Measurements from ENCODE around the gene PHTF2. TPM values are rescaled to one million over a fixed set of nuclear protein-coding genes. Genes with fewer than 3 reads are reported as not detected.
"Not testable (repeated sequence)": the region's sequence is repeated elsewhere in the genome, so short reads cannot be mapped to it uniquely, and the experiment has no call there.

The PHTF2 gene
- polyA plus RNA-seq, 1 donor = 11.5 TPM

DNA sequence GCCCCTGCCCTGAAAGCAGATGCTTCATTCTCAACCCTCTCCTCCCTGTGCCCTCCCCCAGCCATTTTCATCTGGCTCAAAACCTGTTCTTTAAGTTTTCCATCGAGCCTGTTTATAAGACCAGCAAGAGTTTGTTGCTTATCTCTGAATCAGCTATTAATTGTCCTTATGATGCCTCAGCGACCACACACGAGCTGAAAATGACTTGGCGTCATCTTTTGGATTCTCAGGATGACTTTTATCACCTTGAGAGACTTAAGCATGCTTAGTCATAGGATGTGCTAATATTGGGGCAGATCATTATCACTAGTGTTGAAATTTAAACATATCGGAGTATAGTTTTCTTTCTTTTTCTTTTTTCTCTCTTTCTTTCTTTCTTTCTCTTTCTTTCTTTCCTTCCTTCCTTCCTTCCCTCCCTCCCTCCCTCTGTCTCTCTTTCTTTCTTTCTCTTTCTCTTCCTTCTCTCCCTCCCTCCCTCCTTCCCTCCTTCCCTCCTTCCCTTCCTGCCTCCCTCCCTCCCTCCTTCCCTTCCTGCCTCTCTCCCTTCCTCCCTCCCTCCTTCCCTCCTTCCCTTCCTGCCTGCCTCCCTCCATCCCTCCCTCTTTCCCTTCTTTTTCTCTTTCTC, 184.5 kb downstream of the PHTF2 start:
- WGBS (ENCODE audit: insufficient coverage, low lambda C conversion rate) = 60% methylated on average over 2 of the region's 5 CpGs
- Histone ChIP-seq H3K27me3 (ENCODE audit: control insufficient read depth, insufficient read depth, low read length) (no peaks in the 10 kb centered on the region), H3K4me1 (ENCODE audit: control insufficient read depth, insufficient read depth, low read length) (no peaks in the 10 kb centered on the region), H3K36me3 (ENCODE audit: control insufficient read depth, insufficient read depth, low read length) (no peaks in the 10 kb centered on the region), H3K27ac (ENCODE audit: low read length) (no peak overlapping the region), H3K9me3 (ENCODE audit: control insufficient read depth, low read depth, low read length) (peaks cover 4% of the 10 kb centered on the region), H3K4me3 (ENCODE audit: low read length) (no peak overlapping the region)
- no peak for DNase-seq

DNA sequence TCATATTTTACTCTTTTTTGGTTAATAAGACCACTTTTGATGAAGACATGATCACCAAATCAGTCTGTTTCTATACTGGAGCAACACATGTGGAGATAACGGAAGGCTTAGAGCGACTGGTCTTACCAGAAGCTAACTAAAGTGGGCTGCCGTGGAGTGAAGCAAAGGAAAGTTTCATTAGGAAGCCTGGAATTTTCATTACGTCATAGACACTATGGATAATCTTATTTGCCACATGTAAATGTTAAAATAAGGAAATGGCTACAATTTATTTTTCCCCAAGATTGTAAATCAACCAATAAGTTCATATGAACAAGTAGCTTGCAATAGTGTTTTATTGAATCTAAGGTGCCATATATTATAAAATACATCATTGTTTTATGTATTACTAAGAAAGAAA, 185.4 kb downstream of the PHTF2 start:
- H3K4me1 ChIP-seq (ENCODE audit: control insufficient read depth, insufficient read depth, low read length) = no peaks in the 10 kb centered on the region
- H3K36me3 ChIP-seq (ENCODE audit: control insufficient read depth, insufficient read depth, low read length) = no peaks in the 10 kb centered on the region
- no peaks in the 10 kb centered on the region for H3K27me3 ChIP-seq (ENCODE audit: control insufficient read depth, insufficient read depth, low read length)
- no peak overlapping the region for H3K4me3 ChIP-seq (ENCODE audit: low read length)
- H3K27ac ChIP-seq (ENCODE audit: low read length) = no peak overlapping the region
- 100% methylated on average over 1 of the region's 4 CpGs for WGBS (ENCODE audit: insufficient coverage, low lambda C conversion rate)
- H3K9me3 ChIP-seq (ENCODE audit: control insufficient read depth, low read depth, low read length) = peaks cover 4% of the 10 kb centered on the region
- no peak for DNase-seq

DNA sequence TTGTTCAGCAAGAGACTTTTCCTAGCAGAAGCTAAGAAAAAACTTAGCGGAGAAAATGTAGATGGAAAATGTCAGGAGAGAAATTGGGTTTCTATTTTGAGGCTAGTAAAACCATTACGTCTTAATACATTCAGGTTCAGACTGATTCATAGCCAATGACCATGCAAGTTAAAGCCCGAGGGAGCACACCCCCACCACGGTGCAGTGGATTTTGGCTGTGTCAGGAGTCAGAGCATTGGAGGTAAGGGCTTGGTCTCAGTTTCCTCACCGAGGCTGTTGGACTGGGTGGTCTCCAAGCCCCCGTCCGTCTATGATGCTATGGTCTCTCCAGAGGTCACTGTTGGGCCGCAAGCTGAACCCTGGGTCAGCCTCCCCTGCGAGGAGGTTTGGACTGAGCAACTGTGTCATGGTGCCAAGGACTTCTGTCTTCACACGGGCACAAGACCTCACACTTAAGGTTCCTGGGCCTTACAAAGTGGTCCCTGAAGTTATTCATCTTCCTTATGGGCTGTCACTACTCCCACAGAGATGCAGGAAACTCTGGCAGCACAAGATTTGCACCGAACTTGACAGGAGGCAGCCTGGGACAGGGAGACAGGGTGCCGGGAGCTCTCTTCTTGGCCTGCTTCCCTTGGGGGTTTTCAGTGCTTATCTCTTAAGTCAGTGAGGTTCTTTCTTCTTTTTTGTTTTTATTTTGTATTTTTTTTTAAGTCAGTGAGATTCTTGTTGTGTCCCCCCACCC, 186.8 kb downstream of the PHTF2 start:
- Histone ChIP-seq H3K4me3 (ENCODE audit: low read length) (no peak overlapping the region), H3K27me3 (ENCODE audit: control insufficient read depth, insufficient read depth, low read length) (no peaks in the 10 kb centered on the region), H3K27ac (ENCODE audit: low read length) (no peak overlapping the region), H3K4me1 (ENCODE audit: control insufficient read depth, insufficient read depth, low read length) (no peaks in the 10 kb centered on the region), H3K9me3 (ENCODE audit: control insufficient read depth, low read depth, low read length) (peaks cover 4% of the 10 kb centered on the region), H3K36me3 (ENCODE audit: control insufficient read depth, insufficient read depth, low read length) (no peaks in the 10 kb centered on the region)
- DNase-seq = no peak
- 100% methylated on average over 1 of the region's 12 CpGs for WGBS (ENCODE audit: insufficient coverage, low lambda C conversion rate)

DNA sequence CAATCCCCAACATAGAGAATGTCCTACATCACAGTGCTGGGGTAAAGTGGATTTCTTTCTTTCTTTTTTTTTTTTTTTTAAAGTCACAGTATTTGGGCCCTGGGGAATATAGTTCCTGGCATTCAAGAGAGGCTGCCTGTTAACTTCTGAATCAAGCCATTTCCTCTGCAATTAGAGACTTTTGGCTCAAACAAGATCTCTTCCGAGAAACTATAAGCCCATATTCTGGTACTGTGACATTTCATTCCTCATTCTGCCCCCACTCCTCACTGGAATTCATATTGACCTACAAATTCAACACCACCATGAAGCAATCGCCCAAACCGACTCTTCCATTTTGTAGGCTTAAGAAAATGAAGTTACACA, 187.4 kb downstream of the PHTF2 start:
- WGBS (ENCODE audit: insufficient coverage, low lambda C conversion rate) = no CpG with 5 or more reads among the region's 3 CpGs
- no peak for DNase-seq
- peaks cover 4% of the 10 kb centered on the region for H3K9me3 ChIP-seq (ENCODE audit: control insufficient read depth, low read depth, low read length)
- no peaks in the 10 kb centered on the region for H3K4me1 ChIP-seq (ENCODE audit: control insufficient read depth, insufficient read depth, low read length)
- H3K36me3 ChIP-seq (ENCODE audit: control insufficient read depth, insufficient read depth, low read length) = no peaks in the 10 kb centered on the region
- no peak overlapping the region for H3K4me3 ChIP-seq (ENCODE audit: low read length)
- H3K27me3 ChIP-seq (ENCODE audit: control insufficient read depth, insufficient read depth, low read length) = no peaks in the 10 kb centered on the region
- H3K27ac ChIP-seq (ENCODE audit: low read length) = no peak overlapping the region

DNA sequence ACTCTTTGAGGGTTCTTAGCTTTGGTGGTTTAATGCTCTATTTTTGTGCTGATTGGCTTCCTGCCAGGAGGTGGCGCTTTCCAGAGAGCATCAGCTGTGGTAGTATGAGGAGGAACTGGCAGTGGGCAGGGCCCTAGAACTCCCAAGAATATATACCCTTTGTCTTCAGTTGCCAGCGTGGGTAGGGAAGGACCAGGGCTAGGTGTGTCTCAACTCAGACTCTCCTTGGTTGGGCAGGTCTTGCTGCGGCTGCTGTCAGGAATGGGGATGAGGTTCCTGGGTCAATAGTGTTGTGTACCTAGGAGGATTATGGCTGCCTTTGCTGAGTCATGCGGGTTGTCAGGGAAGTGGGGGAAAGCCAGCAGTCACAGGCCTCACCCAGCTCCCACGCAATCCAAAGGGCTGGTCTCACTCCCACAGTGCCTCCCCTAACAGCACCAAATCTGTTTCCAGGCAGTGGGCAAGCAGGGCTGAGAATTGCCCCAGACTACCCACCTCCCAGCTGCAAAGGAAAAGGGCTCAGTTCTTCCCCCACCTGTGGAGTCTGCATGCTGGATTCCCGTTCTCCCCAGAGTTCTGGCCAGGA, 191.5 kb downstream of the PHTF2 start:
- H3K4me1 ChIP-seq (ENCODE audit: control insufficient read depth, insufficient read depth, low read length) = no peaks in the 10 kb centered on the region
- no peaks in the 10 kb centered on the region for H3K27me3 ChIP-seq (ENCODE audit: control insufficient read depth, insufficient read depth, low read length)
- DNase-seq = peak; percentile 47 to 76
- H3K4me3 ChIP-seq (ENCODE audit: low read length) = no peak overlapping the region
- no peaks in the 10 kb centered on the region for H3K36me3 ChIP-seq (ENCODE audit: control insufficient read depth, insufficient read depth, low read length)
- H3K9me3 ChIP-seq (ENCODE audit: control insufficient read depth, low read depth, low read length) = no peaks in the 10 kb centered on the region
- no peak overlapping the region for H3K27ac ChIP-seq (ENCODE audit: low read length)
- no CpG with 5 or more reads among the region's 6 CpGs for whole genome bisulfite sequencing (ENCODE audit: insufficient coverage, low lambda C conversion rate)

DNA sequence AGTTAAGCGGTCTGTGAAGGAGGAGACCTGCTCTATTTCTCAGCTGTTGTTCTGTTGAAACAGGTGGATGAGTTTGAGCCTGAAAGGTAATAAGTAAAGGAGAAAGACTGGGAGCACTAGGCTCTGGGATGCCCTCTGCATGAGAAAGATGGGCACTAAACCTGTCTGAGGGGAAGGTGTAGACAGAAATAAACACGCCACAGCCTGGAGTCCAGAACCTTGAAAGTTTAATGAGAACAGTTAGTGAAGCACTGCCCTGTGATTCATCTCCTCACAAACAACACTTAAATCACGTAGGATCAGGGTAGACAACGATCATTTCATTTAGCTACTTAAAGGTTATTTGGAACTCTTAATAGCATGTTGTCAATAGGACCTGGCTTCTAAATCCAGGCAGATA, 193.1 kb downstream of the PHTF2 start:
- WGBS (ENCODE audit: insufficient coverage, low lambda C conversion rate) = 73% methylated on average over 3 of the region's 4 CpGs
- H3K9me3 ChIP-seq (ENCODE audit: control insufficient read depth, low read depth, low read length) = no peaks in the 10 kb centered on the region
- no peaks in the 10 kb centered on the region for H3K4me1 ChIP-seq (ENCODE audit: control insufficient read depth, insufficient read depth, low read length)
- H3K27me3 ChIP-seq (ENCODE audit: control insufficient read depth, insufficient read depth, low read length) = no peaks in the 10 kb centered on the region
- no peak overlapping the region for H3K4me3 ChIP-seq (ENCODE audit: low read length)
- H3K36me3 ChIP-seq (ENCODE audit: control insufficient read depth, insufficient read depth, low read length) = no peaks in the 10 kb centered on the region
- DNase-seq = no peak
- H3K27ac ChIP-seq (ENCODE audit: low read length) = no peak overlapping the region

DNA sequence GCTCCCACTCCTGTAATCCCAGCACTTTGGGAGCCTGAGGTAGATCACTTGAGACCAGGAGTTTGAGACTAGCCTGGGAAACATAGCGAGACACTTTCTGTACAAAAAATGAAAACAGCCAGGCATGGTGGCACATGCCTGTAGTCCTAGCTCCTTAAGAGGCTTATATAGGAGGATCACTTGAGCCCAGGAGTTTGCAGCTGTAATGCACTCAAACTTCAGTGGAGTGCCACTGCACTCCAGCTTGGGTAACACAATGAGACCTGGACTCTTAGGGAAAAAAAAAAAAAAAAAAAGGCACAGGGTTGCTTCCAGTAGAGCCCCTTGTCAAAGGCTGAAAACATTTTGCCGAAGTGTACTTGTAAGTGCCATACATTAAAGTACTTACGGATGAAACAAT, 195.3 kb downstream of the PHTF2 start:
- Histone ChIP-seq H3K27ac (ENCODE audit: low read length) (no peak overlapping the region), H3K4me3 (ENCODE audit: low read length) (no peak overlapping the region), H3K9me3 (ENCODE audit: control insufficient read depth, low read depth, low read length) (no peaks in the 10 kb centered on the region), H3K4me1 (ENCODE audit: control insufficient read depth, insufficient read depth, low read length) (no peaks in the 10 kb centered on the region), H3K36me3 (ENCODE audit: control insufficient read depth, insufficient read depth, low read length) (no peaks in the 10 kb centered on the region), H3K27me3 (ENCODE audit: control insufficient read depth, insufficient read depth, low read length) (no peaks in the 10 kb centered on the region)
- WGBS (ENCODE audit: insufficient coverage, low lambda C conversion rate) = 93% methylated on average over 2 of the region's 3 CpGs
- no peak for DNase-seq

DNA sequence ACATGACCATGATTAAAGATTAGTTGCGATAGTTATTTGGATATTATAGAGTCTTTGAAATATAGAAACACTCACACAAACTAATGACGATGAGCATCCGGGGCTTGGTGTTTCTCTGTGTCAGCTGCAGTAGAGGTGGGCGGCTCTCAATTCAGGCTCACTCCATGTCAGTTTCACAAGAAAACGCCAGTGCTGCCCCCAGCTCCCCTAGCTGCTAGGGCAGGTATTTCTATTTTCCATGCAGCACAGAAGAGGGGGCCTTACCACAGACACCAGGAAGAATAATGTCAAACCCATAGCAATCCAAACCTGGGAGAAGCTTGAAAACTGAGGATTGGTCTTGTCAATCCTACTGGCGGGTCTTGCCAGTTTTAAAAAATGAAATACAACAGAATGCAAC, 197.1 kb downstream of the PHTF2 start:
- no CpG with 5 or more reads among the region's 6 CpGs for WGBS (ENCODE audit: insufficient coverage, low lambda C conversion rate)
- DNase-seq = no peak
- Histone ChIP-seq H3K36me3 (ENCODE audit: control insufficient read depth, insufficient read depth, low read length) (no peaks in the 10 kb centered on the region), H3K9me3 (ENCODE audit: control insufficient read depth, low read depth, low read length) (no peaks in the 10 kb centered on the region), H3K27ac (ENCODE audit: low read length) (no peak overlapping the region), H3K27me3 (ENCODE audit: control insufficient read depth, insufficient read depth, low read length) (no peaks in the 10 kb centered on the region), H3K4me1 (ENCODE audit: control insufficient read depth, insufficient read depth, low read length) (no peaks in the 10 kb centered on the region), H3K4me3 (ENCODE audit: low read length) (no peak overlapping the region)

DNA sequence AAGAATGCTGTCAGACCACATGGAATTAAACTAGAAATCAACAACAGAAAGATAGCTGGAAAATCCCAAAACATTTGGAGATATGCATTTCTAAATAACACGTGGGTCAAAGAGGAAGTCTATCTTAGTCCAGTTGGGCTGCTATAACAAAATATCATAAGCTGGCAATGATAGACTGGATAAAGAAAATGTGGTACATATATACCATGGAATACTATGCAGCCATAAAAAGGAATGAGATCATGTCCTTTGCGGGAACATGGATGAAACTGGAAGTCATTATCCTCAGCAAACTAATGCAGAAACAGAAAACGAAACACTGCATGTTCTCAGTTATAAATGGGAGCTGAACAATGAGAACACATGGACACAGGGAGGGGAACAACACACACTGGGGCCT, 200.6 kb downstream of the PHTF2 start:
- 100% methylated on average over 1 of the region's 3 CpGs for WGBS (ENCODE audit: insufficient coverage, low lambda C conversion rate)
- H3K9me3 ChIP-seq (ENCODE audit: control insufficient read depth, low read depth, low read length) = not testable (repeated sequence)

DNA sequence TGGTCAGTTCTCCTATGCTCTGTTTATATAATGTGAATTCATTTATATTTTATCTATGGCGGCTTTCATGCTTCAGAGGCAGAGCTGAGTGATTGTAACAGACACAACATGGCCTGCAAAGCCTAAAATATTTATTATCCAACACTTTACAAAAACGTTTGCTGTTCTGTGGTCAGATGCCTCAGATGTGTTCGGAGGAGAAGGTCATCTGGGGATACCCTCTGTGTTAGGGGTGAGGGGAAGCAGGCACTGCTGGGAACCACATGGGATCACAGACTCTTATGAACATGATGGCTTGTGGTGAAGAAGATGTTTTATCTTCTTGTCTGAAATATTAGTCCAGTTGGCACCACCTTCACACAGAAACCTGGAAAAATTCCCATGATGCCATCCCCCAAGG, 203.4 kb downstream of the PHTF2 start:
- H3K36me3 ChIP-seq (ENCODE audit: control insufficient read depth, insufficient read depth, low read length) = no peaks in the 10 kb centered on the region
- H3K4me3 ChIP-seq (ENCODE audit: low read length) = no peak overlapping the region
- H3K9me3 ChIP-seq (ENCODE audit: control insufficient read depth, low read depth, low read length) = no peaks in the 10 kb centered on the region
- WGBS (ENCODE audit: insufficient coverage, low lambda C conversion rate) = no CpG with 5 or more reads among the region's 3 CpGs
- no peak for DNase-seq
- H3K4me1 ChIP-seq (ENCODE audit: control insufficient read depth, insufficient read depth, low read length) = peaks cover 16% of the 10 kb centered on the region
- H3K27ac ChIP-seq (ENCODE audit: low read length) = no peak overlapping the region
- no peaks in the 10 kb centered on the region for H3K27me3 ChIP-seq (ENCODE audit: control insufficient read depth, insufficient read depth, low read length)

More for the DNA sequence above, 200.6 kb downstream of the PHTF2 start:
- H3K36me3 ChIP-seq (ENCODE audit: control insufficient read depth, insufficient read depth, low read length); H3K27me3 ChIP-seq (ENCODE audit: control insufficient read depth, insufficient read depth, low read length); H3K4me3 ChIP-seq (ENCODE audit: low read length); H3K27ac ChIP-seq (ENCODE audit: low read length); DNase-seq; H3K4me1 ChIP-seq (ENCODE audit: control insufficient read depth, insufficient read depth, low read length): not testable (repeated sequence)

Measured in large intestine (tissue), 3 donors.